Endothelial cell (in vitro differentiated cells): ENCODE results near the gene CDH23. TPM values are rescaled to one million over a fixed set of nuclear protein-coding genes. Genes with fewer than 3 reads are reported as not detected.

Experiments used
- DNase-seq: peaks from one replicate; pipeline ENCODE4 v3.0.0; 2021; ENCODE audit warnings: low spot score
- H3K27ac Mint-ChIP-seq: one replicate; pipeline ENCODE4 v1.8.0; 2021; ENCODE audit warnings: mixed read lengths, inconsistent platforms; ENCODE audit not compliant: unreplicated experiment
- H3K27me3 Mint-ChIP-seq: one replicate; pipeline ENCODE4 v1.8.0; 2021; ENCODE audit warnings: mild to moderate bottlenecking, moderate library complexity, mixed read lengths, inconsistent platforms; ENCODE audit not compliant: unreplicated experiment
- H3K36me3 Mint-ChIP-seq: one replicate; pipeline ENCODE4 v1.8.0; 2021; ENCODE audit warnings: mild to moderate bottlenecking, low read depth, mixed read lengths, inconsistent platforms; ENCODE audit not compliant: unreplicated experiment
- H3K4me1 Mint-ChIP-seq: one replicate; pipeline ENCODE4 v1.8.0; 2021; ENCODE audit warnings: mild to moderate bottlenecking, mixed read lengths, inconsistent platforms; ENCODE audit not compliant: unreplicated experiment
- H3K4me3 Mint-ChIP-seq: one replicate; pipeline ENCODE4 v1.8.0; 2021; ENCODE audit warnings: mild to moderate bottlenecking, mixed read lengths, inconsistent platforms; ENCODE audit not compliant: unreplicated experiment
- H3K9me3 Mint-ChIP-seq: one replicate; pipeline ENCODE4 v1.8.0; 2021; ENCODE audit warnings: mixed read lengths, inconsistent platforms; ENCODE audit not compliant: unreplicated experiment
- total RNA-seq: library from RNA; stranded (reverse); fragmentation: NEBNext Ultra II Directional; extraction: Animal tissue kit (Norgen Biotek cat#: 25700); gene quantifications from one replicate; pipeline ENCODE4 v1.2.1, GENCODE V29; 2021; ENCODE audit not compliant: unreplicated experiment
- TF ChIP-seq, protein P1 (sequence below): fragments of 200-600 bp; sonication (generic); IDR thresholded peaks from one replicate; pipeline ENCODE4 v1.5.0; 2021; ENCODE audit warnings: antibody characterized with exemption; ENCODE audit not compliant: unreplicated experiment

Gene CDH23
- total RNA-seq, 1 donor from 2014 or later, result 0.54 TPM

DNA sequence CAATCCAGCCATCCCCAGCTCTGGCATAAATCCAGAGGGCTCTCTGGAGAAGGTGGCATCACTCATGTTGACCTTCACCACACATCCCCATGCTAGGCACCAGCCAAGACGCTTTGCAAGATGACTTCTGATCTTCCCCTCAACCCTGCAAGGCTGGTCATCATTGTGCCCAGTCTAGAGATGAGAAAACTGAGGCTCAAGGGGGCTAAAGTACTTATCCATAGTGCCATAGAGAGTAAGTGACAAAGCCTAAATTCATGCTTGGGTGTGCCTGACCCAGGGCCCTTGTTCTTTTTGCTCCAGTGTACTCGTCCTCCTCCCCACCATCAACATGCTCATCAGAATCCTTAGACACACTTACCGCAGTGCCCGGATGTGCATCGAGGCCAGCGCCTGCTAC lies 324.6 kb downstream of the CDH23 start:
- peaks cover 18% of the 10 kb centered on the region for H3K4me1 Mint-ChIP-seq
- TF ChIP-seq, protein P1, sequence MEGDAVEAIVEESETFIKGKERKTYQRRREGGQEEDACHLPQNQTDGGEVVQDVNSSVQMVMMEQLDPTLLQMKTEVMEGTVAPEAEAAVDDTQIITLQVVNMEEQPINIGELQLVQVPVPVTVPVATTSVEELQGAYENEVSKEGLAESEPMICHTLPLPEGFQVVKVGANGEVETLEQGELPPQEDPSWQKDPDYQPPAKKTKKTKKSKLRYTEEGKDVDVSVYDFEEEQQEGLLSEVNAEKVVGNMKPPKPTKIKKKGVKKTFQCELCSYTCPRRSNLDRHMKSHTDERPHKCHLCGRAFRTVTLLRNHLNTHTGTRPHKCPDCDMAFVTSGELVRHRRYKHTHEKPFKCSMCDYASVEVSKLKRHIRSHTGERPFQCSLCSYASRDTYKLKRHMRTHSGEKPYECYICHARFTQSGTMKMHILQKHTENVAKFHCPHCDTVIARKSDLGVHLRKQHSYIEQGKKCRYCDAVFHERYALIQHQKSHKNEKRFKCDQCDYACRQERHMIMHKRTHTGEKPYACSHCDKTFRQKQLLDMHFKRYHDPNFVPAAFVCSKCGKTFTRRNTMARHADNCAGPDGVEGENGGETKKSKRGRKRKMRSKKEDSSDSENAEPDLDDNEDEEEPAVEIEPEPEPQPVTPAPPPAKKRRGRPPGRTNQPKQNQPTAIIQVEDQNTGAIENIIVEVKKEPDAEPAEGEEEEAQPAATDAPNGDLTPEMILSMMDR, result no peak
- peaks cover 4% of the 10 kb centered on the region for H3K36me3 Mint-ChIP-seq
- H3K27me3 Mint-ChIP-seq, result peaks cover 16% of the 10 kb centered on the region
- no peak overlapping the region for H3K27ac Mint-ChIP-seq
- no peak for DNase-seq
- no peak overlapping the region for H3K4me3 Mint-ChIP-seq
- no peaks in the 10 kb centered on the region for H3K9me3 Mint-ChIP-seq

GRCh38 chr10:71722849-71723248 lies 326.1 kb downstream of the CDH23 start:
- H3K27me3 Mint-ChIP-seq, result peaks cover 10% of the 10 kb centered on the region
- no peaks in the 10 kb centered on the region for H3K9me3 Mint-ChIP-seq
- TF ChIP-seq, protein P1, result no peak
- H3K4me3 Mint-ChIP-seq, result peak overlapping the region; percentile 47
- H3K36me3 Mint-ChIP-seq, result peaks cover 4% of the 10 kb centered on the region
- H3K27ac Mint-ChIP-seq, result no peak overlapping the region
- peaks cover 24% of the 10 kb centered on the region for H3K4me1 Mint-ChIP-seq
- no peak for DNase-seq

GRCh38 chr10:71723311-71723710 lies 326.6 kb downstream of the CDH23 start:
- Mint-ChIP-seq H3K9me3 (no peaks in the 10 kb centered on the region), H3K4me3 (no peak overlapping the region), H3K4me1 (peaks cover 25% of the 10 kb centered on the region), H3K27ac (no peak overlapping the region), H3K27me3 (peaks cover 10% of the 10 kb centered on the region), H3K36me3 (peaks cover 4% of the 10 kb centered on the region)
- TF ChIP-seq, protein P1, result no peak
- DNase-seq, result no peak

- TF ChIP-seq, protein P1, result no peak
- no peak for DNase-seq
- H3K9me3 Mint-ChIP-seq, result no peaks in the 10 kb centered on the region
- H3K27ac Mint-ChIP-seq, result no peak overlapping the region
- peaks cover 4% of the 10 kb centered on the region for H3K36me3 Mint-ChIP-seq
- H3K4me1 Mint-ChIP-seq, result peaks cover 25% of the 10 kb centered on the region
- peaks cover 8% of the 10 kb centered on the region for H3K27me3 Mint-ChIP-seq
- no peak overlapping the region for H3K4me3 Mint-ChIP-seq
These were observed 327.8 kb downstream of the CDH23 start for GRCh38 chr10:71724539-71724938.

DNA sequence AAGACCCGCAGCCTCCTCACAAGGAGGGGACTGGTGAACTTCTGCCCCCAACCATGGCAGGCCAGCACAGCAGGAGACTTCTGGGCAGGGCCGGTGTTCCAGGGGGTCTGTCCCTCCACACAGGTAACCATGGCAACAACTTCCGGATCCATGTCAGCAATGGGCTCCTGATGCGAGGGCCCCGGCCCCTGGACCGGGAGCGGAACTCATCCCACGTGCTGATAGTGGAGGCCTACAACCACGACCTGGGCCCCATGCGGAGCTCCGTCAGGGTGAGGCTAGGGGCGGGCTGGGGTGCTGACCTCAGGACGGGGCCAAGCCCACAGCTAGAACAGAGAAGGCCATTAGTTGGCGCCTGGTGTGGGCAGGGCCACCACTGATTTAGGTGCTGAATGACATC lies 328.5 kb downstream of the CDH23 start:
- Mint-ChIP-seq H3K27ac (no peak overlapping the region), H3K4me1 (peaks cover 25% of the 10 kb centered on the region), H3K27me3 (peaks cover 8% of the 10 kb centered on the region), H3K4me3 (no peak overlapping the region), H3K36me3 (peaks cover 4% of the 10 kb centered on the region), H3K9me3 (no peaks in the 10 kb centered on the region)
- TF ChIP-seq, protein P1, result no peak
- DNase-seq, result no peak
